Esophagus muscularis mucosa (tissue), 3 donors: ENCODE data around the gene A4GALT.

Source experiments
- CTCF ChIP-seq, 3 experiments: fragments of 200-600 bp in 2 of 3; fragments of 450-650 bp in 1 of 3; sonication (generic) in 2 of 3; IDR thresholded peaks; one replicate each; pipeline ENCODE4 v1.5.1; 2017 to 2019; ENCODE audit warnings: antibody characterized with exemption in 3 of 3, mild to moderate bottlenecking in 2 of 3, moderate library complexity in 1 of 3
- POLR2AphosphoS5 ChIP-seq, 2 donors: sonication (generic); formaldehyde crosslinking; IDR thresholded peaks; one replicate each; pipeline ENCODE4 v1.6.1; 2017; ENCODE audit warnings: antibody characterized with exemption in 2 of 2

GRCh38 chr22:42721045-42721434 is 370 bp upstream of the A4GALT start:
- TF ChIP-seq POLR2AphosphoS5 (IDR thresholded peaks at IDR 0.05) (no peak), CTCF (IDR thresholded peaks at IDR 0.05) (no peak)
